Activated CD4-positive, alpha-beta T cell treated with anti-CD3 and anti-CD28 coated beads for 24 hours (primary cell): Measurements from ENCODE around the gene WRNIP1.

Experiments
- DNase-seq, 2 donors: peaks; one replicate each; pipeline ENCODE4 v3.0.0-alpha.2; 2020; ENCODE audit warnings: low read depth in 2 of 2

Gene WRNIP1

DNA sequence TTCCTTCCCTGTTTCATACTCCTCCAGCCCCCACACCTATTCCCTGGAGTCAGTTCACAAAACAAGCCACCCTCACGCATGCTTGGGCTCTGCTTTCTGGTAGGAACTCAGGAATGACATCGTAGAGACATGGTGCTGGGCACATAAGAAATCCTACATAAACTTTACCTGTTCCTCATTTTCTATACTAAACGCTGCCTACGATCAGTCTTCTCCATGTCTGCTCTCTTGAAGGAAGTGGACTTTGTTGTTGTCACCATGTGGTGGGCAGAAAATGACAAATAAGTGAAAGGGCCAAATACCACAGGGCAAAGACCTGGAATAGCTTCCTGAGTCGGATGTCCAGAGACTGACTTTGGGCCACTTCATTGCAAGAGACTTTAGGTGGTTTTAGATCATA, 24.6 kb upstream of the WRNIP1 start:
- DNase-seq, result no peak

DNA sequence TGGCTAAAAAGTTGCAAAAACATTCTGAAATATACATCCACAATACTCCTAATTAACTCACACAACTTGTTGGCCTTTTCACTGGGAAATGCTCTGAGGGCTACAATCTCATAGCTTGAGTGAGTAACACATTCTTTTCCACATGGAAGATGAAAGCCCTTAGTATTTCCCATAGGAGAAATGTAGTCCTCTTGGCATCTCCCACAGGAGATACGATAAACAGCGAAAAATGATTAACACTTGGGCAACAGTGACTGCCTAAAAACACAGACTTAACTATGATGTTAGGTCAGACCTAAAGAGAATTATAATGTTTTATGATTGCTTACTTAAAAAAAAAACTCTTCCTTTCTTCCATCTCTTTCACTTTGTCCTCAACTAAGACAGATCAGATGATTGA, 23.4 kb upstream of the WRNIP1 start:
- no peak for DNase-seq

DNA sequence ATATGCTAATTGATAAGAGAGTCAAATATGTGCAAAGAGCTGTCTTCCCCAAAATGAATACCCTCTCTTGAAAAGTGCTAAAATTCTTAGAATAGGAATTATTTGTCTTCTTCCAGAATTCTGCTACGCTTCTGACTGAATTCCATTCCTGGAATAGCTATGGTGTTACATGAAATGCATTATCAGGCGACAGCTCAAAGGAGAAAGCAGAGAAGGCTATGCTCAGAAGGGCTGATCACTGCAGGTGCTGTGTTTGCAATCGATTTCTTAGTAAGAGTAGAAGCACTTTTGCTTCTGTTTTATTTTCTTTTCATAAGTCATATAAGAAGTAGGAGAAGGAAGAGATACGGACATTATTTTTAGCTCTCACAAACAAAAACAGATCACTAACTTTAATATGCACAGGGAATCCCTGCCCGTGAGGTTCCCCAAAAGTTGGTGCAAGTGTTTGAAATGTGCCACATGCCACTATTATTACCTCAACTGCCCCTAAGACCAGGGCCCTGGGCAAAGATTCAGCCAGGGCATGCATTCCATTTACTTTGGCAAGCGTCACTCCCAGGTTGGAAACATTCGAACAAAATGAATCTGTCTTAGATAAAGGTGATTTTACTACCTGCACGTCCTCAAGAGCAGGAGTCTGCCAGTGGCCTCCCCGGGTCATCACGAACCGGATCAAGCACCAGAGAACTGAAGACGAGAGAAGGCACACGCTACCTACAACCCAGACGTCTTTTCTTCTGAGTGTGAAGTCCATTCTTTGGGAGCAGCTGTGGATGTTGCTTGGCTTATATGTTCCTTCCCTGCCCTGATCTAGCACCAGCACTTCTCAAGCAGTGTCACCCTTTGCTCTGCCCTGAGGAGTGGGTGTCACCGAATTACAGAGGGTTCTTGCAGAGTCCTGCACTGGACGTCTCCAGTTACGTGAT, 21.6 kb upstream of the WRNIP1 start:
- no peak for DNase-seq

DNA sequence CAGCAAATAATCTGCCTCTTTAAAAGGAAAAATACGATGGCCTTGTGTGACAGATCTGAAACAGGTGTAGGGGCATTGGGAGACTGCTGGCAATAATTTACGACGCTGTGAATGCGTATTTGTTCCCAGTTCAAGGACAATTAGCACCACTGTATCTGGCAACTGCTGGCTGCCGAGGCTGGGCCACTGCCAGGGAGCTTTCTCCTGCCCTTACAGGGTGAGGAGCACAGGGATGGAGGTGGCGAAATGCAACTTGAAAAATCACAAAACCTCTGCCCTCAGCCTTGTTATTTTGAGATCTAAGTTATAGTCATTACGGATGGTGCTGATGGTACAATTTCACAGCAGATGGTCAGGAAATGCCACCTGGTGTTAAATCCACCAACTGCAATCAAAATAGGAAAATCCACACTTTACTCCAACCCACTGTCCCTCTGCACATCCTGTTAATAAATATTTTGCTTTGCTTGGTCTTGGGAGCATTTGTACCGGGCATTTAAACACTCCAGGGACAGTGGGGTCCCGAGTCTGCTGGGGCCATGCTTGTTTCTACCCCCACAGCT, 20.9 kb upstream of the WRNIP1 start:
- no peak for DNase-seq

DNA sequence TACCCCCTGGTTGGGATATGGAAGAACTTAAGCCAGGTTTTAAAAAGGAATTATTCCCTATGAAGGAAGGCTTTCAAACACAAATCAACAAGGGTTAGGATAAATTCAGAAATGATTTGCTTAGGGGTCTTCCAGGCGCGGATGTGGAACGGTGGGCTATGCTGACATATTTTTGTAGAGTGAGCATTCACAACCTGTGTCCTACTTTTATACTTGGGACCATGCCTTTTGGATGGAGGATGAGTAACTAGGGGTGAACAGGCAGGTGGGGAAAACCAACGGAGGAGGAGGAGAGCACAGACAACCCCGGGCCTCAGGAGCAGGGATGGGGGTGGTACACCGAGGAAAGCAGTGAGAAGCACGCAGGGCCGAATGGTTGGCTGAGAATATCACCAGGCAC, 20.4 kb upstream of the WRNIP1 start:
- no peak for DNase-seq

DNA sequence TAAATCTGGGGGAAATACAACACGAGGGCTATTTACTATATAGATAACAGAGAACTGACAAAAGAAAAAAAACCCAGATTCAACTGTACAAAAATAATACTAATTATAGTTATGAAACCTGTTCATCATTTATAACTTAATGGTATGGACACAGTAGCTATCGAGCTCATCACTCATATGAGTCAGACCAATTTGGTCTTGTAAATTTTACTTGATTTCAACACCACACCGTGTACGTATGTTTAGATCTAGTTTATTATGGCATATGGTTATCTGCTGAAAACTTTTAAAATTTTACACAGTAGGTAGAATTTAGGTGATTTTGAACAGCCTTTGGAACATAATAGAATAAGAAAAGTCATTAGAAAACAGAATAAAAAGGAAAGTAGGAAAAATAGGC, 19.9 kb upstream of the WRNIP1 start:
- no peak for DNase-seq

DNA sequence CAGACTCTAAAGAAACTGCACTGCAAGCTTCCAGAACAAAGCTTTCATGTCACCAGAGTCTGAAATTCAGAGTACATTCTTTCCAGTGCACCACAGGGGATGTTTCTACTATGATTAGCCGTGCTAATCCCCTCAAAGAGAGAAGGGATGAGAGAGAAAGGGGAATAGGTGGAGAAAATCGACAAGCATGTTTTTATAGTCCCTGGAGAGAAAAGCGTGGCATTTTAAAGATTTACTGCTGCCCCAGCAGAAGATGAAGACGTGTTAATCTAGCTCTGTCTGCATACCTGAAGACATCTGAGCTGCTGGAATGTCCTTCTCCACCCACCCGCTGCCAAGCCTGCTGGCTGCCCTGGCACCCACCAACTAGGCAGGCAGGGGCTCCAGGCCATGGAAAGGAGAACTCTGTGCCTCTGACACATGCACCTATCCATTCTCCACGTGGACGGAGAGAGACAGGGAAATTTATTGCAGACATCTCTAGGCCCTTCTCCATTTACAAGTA, 18.6 kb upstream of the WRNIP1 start:
- no peak for DNase-seq

DNA sequence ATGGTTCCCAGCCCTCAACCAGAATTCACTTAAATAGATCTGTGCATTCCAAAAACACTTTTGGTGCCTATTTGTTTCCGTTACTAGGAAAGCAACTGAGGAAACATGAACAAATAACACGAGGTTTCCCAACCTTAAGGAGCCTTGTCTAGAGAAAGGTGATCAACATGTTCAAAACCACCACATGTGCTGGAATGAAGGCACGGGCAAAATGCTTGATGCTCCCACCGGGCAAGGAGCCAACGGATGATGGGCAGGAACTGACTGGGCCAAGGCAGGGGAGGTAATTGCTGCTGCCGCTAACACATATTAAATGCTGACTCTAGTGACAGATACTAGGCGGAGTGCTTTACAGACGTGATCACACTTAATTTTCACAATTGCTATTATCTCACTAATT, 17.0 kb upstream of the WRNIP1 start:
- DNase-seq, result no peak

DNA sequence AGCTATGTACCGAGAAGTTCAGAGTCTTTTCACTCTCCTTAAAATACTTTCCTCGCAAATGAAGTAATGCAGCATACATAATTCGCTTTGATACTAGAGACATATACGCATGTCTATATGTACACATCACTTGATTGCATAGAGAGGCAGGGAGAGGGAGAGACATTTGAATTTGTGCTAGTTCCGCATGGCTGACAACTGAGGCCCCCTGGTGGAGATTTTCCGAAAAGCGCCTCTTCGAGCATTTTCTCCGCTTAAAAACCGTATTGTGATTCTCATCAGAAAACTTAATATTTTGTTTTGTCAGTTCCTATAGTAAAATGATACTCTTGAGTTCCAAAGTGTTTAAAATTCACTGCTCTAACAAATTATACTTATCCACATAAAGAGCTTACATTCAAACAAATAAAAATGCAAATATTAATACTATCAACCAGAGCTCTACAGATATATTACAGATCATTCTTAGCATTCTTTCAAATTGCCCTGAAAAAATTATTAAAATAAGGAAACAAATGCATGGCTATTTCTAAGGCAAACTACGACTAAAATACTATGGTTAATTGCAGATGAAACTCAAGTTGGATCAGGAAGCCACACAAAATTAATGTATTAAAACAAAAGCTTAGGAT, 15.1 kb upstream of the WRNIP1 start:
- DNase-seq, result peak; percentile 57 to 65

DNA sequence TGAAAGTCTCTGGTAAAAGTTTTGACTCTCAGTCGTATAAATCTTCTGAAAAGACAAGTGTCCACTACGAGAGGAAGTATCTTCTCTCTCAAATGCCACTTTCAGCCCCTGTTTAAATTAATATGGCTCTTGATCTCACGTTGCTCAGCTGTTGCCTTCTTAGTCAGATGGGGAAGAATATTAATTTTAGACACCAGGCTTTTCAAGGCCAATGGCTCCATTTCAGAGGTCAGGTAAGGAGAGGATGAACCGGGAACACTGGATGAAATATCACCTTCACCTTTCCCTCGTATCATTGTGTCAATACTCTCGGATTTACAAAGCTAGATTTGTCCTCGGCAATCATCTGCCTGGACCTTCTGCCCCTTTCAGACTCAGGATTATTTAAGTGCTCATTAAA, 14.4 kb upstream of the WRNIP1 start, which contains the start of gene MYLK4:
MYLK4 (minus strand) TSS at position 91 of the 400 bp plus-strand sequence. CDS start 1,628 bp downstream, outside the sequence.
- no peak for DNase-seq

DNA sequence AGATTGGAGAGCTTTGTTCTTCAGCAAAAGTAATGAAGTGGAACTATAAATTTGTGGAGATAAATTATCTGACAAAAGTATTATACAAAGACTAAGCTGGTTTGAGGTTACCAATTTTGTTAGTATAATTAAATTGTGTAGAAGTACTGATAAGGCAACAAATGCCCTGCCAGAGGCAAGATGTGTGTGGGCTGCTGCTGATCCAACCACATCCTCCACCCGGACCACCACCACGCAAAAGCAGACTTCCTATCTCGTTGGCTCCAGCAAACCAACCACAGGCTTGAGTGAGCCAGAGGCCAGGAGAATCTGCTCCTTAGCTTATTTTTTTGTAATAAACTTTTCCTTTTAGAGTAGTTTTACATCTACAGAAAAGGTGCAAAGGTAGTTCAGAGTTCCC, 13.3 kb upstream of the WRNIP1 start:
- no peak for DNase-seq

DNA sequence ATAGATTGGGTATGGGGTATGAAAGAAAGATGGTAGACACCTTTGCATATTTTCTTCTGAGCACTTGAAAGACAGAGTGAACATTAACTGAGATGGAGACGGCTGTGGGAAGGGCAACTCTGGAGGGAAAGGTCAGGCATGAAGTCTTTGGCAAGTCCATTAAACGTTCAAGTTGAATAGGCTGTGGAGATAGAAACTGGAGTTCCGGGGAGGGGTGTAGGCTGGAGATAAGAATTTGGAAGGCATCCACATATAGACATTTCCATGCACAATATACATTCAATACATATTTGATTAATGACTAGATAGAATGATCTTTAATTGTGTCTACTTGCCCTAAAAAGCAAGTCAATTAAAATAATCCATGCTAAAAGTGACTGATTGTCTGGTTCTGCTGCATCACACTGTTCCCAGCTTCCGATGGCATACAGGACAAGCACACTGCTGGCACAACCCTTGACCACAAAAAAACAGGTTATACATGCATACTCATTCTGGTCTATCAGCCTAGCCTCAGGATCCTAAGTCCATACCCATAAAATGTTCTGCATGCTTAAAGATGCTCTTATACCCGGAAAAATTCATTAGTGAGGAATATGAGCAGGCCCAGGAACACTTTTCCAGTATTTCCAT, 12.6 kb upstream of the WRNIP1 start:
- DNase-seq, result no peak

DNA sequence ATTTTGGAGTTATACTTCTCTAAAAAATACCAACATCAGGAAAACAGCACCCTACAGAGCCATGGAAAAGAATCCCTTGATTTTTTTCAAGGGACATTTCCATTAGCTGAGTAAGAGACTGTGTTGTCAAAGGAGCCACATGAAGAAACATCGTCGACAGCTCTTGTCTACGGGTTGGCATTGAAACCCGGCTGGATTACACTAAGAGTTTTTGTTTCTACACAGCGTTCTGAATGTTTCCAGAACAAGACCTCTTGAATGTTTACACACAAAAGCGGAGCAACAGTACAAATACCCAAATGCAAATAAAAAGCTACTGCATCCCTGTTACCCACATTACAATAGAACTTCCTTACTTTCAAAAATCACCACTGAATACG, 12.1 kb upstream of the WRNIP1 start:
- DNase-seq, result no peak

DNA sequence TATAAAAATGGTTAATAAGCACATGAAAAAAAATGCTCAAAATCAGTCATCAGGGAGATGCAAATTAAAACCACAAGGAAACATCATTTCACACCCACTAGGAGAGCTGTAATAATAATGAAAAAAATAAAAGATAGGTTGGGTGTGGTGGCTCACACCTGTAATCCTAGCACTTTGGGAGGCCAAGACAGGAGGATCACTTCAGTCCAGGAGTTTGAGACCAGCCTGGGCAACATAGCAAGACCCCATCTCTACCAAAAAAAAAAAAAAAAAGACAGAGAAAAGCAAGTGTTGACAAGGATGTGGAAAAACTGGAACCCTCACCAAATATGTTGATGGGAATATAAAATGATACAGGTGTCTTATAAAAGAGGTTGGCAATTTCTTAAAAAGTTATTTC, 11.4 kb upstream of the WRNIP1 start:
- no peak for DNase-seq

DNA sequence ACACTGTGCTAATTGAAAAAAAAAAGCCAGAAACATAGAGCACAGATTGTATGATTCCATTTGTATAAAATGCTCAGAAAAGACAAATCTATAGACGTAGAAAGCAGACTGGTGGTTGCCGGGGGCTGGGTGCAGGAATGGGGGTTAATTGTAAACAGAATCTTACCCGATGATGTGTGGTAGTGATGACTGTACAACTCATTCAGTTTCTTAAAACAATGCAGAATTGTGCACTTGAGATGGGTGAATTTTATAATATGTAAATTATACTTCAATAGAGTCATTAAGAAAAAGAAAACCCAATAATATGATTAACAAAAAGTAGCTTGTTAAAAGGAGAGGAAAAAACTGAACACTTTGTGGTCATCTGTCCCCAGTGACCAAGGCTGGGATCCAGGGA, 10.8 kb upstream of the WRNIP1 start:
- no peak for DNase-seq

DNA sequence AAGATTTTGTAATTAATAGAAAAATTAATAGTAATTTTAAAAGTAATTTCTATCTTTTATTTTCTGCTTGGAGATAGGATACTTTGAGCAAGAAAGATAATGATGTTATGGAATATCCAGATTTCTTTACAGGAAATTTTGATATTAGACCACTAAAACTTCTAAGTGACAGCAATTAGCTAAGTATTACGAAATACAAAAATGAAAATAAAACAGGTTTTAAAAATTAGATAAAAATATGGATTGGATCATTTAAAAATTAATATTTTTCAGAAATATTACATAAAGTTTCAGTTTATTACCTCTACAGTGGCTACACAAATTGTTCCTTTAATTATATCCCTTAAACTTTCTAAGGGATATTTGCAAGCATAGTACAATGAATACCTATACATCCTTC, 10.3 kb upstream of the WRNIP1 start:
- DNase-seq, result no peak

DNA sequence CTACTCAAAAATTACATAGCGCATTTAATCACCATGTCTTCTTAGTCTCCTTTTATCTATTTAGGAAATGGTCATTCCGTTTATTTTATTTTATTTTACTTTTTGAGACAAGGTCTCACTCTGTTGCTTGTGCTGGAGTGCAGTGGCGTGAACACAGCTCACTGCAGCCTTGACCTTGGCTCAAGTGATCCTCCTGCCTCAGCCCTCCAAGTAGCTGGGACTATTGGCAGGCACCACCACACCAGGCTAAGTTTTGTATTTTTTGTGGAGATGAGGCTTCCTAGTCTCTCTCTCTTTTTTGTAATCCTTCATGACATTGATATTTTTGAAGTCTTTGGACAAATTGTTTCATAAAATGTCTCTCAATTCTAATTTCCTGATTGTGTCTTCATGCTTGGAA, 9.7 kb upstream of the WRNIP1 start:
- no peak for DNase-seq

DNA sequence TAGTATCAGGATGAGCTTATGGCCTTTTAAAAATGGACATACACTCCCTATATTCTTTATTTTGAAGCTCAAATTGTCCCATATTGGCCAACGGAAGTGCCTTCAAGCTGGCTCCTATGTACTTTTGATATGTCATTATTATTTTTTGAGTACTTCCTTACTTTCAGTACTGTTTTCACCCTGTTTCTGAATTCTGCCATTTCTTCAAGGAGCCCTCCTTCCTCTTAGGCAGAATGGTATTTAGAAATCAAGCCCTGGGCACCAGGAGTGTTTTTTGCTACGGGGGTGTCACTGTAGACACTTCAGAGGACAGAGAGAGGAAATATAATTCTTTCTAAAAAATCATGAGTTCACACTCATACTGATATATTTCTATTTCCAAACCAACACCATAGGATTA, 9.0 kb upstream of the WRNIP1 start:
- no peak for DNase-seq

DNA sequence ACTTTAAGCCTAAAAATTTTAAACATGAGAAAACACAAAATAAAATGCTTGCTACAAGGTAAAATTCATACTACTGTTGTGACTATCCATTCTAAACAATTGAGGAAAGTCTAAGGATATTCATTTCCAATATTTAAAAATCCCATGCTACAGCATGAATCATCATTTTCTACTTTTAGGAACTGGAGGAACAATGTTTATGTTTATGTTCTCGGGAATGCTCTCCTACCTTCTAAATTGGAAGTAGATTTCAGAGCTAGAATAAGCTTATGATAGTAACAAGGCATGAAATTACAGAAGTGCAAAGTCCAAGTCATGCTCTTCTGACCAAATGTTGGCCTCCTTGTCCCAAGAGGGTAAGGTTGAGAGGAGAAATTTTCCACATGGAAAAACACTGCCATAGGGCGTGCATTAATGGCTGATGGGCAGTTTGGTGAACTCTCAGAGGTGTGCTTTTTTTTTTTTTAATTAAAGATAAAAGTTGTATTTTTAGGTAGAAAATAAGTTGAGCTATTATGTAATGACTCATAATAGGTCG, 8.4 kb upstream of the WRNIP1 start:
- DNase-seq, result no peak

DNA sequence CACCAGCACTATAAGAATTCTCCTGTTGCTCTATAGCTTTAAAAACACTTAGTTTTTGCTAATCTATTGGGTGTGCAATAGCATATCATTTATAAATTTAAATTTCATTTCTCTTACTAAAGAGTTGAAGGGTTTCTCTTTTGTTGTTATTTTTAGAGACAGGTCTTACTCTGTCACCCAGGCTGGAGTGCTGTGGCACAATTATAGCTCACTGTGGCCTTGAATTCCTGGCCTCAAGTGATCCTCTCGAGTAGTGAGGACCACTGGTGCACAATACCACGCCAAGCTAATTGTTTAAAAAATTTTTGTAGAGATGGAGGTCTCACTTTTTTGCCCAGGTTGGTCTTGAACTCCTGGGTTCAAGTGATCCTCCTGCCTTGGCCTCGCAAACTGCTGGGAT, 6.2 kb upstream of the WRNIP1 start:
- DNase-seq, result no peak

DNA sequence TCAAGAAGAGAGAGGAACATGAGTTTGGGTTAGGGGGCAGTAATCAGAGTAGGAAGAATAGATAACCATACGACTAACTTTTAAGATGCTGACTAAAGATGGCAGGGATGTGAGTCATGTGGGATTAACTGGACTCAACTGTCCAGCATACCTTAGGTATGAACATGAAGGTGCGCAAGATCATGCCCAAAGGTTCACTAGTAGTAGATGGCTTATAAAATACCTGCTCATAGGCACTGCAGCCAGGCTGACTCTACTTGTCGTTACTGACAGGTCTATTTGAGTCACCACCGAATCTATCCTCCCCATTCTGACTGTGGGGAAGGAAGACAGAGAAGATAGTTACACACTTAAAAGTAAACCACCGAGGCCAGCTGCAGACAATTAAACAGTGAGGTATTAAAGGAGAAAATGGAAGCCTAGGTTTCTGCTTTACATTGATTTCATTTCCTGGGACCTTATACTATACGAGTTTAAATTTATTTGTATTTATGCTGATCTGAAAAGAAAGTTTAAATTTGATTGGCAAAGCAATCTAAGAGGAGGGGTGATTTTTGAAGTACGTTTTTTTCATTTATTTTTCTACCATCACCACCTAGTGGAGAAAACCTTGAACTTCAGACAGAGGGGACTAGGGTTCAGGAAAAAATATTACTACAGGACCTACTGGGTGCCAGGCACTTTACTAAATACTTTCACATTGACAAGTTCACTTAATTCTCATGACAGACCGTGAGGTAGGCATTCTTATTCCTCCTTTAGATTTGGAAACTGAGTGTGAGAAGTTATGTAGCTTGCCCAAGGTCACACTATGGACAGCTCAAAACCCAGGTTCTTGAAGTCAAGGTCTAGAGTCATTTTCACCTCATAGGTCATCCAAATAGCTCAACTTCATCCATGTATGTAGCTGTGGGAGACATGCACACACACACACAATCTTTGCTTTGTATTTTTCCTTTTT, 4.0 kb upstream of the WRNIP1 start:
- DNase-seq, result no peak
